TTC549 (cell line): ENCODE data around the gene TMEM176B.
"Not testable (repeated sequence)": the region's sequence is repeated elsewhere in the genome, so short reads cannot be mapped to it uniquely, and the experiment has no call there.

ENCODE experiments used
- FAIRE-seq: peaks from 2 replicates; lab custom pipeline; 2012; peaks lifted over from hg19 to GRCh38; lab: Jason Lieb, UNC

The TMEM176B gene

GRCh38 chr7:150823043-150823442 lies 22.9 kb upstream of the TMEM176B start:
- no peak for FAIRE-seq

- FAIRE-seq = no peak
Observed at GRCh38 chr7:150820578-150821198, 20.5 kb upstream of the TMEM176B start.

- FAIRE-seq = no peak
Observed at GRCh38 chr7:150820148-150820547, 20.0 kb upstream of the TMEM176B start.

- no peak for FAIRE-seq
Observed at GRCh38 chr7:150818971-150819370, 18.8 kb upstream of the TMEM176B start.

GRCh38 chr7:150814328-150815001 lies 14.3 kb upstream of the TMEM176B start:
- FAIRE-seq = no peak

- not testable (repeated sequence) for FAIRE-seq
Observed at GRCh38 chr7:150807616-150808438, 7.7 kb upstream of the TMEM176B start.

GRCh38 chr7:150806863-150807262 lies 6.7 kb upstream of the TMEM176B start:
- no peak for FAIRE-seq

GRCh38 chr7:150806454-150806853 lies 6.3 kb upstream of the TMEM176B start:
- FAIRE-seq = no peak

GRCh38 chr7:150805864-150806263 lies 5.7 kb upstream of the TMEM176B start:
- no peak for FAIRE-seq

- no peak for FAIRE-seq
Observed at GRCh38 chr7:150804802-150805201, 4.6 kb upstream of the TMEM176B start.

GRCh38 chr7:150803161-150803860 lies 3.1 kb upstream of the TMEM176B start:
- FAIRE-seq = no peak

- no peak for FAIRE-seq
Observed at GRCh38 chr7:150801946-150802771, 2.0 kb upstream of the TMEM176B start.

GRCh38 chr7:150801242-150801945 lies 1.2 kb upstream of the TMEM176B start:
- FAIRE-seq = no peak

GRCh38 chr7:150800581-150801241 lies 547 bp upstream of the TMEM176B start, which contains the start of gene TMEM176A:
Gene TMEM176A (plus strand): TSS chr7:150800769. CDS start chr7:150801551, 782 bp downstream.
- no peak for FAIRE-seq

GRCh38 chr7:150799156-150799555 lies 1.0 kb downstream of the TMEM176B start:
- FAIRE-seq = no peak

- FAIRE-seq = no peak
Observed at GRCh38 chr7:150797661-150798060, 2.5 kb downstream of the TMEM176B start.

GRCh38 chr7:150793569-150794238 lies 6.5 kb downstream of the TMEM176B start:
- no peak for FAIRE-seq

- FAIRE-seq = no peak
Observed at GRCh38 chr7:150791746-150792452, 8.3 kb downstream of the TMEM176B start.

GRCh38 chr7:150791304-150791703 lies 8.9 kb downstream of the TMEM176B start:
- FAIRE-seq = no peak
